GM19193 (cell line): ENCODE results near the gene DLK1.

Source experiments
- POLR2A ChIP-seq: IDR thresholded peaks from 4 replicates; pipeline ENCODE4 v1.6.1; 2011; ENCODE audit not compliant: insufficient read depth, insufficient read length; ENCODE audit errors: extremely low read depth

Gene DLK1

DNA sequence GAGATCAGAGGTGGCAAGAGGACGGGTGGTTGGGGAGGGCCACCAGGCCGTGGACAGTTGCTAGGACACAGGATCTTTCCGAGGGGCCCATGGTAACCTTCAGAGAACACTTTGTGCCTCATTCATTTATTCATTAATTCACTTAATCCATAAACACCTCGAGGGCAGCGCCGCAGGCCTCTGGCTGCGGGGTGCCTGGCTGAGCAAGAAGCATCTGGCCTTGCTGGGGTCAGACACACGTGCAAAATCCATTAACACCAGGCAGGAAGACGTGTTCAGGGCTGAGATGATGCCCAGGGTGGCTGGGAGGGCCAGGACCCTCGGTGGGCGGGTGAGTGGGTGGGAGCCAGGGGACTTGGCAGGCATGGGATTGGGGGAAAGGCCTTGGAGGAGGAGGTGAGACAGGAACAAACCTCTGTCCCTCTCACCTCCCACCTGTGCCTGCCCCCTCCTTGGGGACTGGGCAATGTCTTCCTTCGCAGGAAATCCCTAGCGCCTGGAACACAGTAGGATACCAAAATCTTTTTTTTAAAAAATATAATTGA lies 6.6 kb upstream of the DLK1 start:
- TF ChIP-seq POLR2A, result no peak

DNA sequence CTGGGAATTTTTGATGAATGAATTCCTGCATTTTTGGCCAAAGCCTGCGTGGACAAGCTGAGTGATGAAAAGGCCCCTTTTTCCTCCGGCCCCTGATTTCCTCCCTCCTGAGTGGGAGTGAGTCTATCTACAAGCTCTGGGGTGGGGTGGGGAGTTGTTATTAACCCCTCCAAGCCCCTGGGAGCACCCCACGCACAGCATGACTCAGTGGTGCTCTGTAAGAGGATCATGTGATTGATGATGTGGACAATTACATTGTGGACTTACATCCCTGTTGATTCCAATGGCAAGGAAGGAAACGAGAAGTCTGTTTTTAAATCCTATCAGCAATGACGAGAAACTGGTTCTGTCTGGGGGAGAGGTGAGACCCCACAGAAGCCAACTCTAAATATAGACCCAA lies 5.1 kb upstream of the DLK1 start:
- no peak for TF ChIP-seq POLR2A

DNA sequence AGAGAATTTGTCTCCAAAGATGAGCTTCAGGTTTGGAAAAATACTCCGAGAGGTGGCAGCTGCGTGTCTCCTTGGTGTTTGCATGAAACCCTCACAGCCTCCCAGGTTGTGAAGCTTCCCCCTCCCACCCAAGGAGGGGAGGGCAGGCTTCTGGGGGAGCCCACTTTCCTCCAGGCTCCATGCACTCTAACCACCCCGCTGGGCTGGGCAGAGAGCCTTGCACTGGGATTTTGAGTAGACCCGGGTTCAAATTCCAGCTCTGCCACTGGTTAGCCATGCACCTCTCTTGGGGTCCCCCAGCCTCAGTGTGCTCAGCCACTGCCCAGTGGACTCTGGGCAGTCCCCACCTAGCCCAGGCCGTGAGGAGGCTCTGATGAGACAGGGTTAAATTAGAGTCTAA lies 4.3 kb upstream of the DLK1 start:
- TF ChIP-seq POLR2A, result no peak

DNA sequence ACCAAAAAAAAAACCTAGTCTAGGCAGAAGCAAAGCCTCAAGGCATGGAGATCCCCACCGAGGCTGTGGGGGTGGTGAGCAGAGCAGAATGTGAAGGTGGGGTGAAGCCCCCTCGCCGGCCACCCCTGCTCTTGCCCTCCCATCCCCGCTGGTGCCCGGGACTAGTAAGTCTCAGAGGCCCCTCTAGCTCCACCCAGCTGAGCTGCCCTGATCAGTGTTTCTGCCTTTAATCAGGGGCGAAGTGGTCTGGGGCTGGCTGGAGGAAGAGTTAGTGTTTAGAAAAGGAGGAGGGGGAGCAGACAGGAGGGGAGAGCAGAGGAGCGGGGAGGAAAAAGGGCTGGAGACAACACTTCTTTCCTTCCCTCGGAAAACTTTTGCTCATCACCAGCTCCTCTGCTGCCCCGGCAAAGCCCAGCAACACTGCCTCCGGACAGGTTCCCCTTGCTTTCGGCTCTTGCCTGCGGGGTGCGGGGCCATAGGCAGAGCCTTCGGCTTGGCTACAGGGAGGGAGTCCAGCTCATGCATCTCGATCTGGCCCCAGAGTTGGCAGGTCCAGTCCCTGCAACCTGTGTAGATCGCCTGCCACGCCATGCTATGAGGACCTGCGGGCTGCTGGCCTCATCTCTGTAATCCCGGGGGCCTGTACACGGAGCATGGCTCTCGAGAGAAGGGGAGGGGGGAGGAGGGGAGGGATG lies 3.4 kb upstream of the DLK1 start:
- TF ChIP-seq POLR2A, result no peak

DNA sequence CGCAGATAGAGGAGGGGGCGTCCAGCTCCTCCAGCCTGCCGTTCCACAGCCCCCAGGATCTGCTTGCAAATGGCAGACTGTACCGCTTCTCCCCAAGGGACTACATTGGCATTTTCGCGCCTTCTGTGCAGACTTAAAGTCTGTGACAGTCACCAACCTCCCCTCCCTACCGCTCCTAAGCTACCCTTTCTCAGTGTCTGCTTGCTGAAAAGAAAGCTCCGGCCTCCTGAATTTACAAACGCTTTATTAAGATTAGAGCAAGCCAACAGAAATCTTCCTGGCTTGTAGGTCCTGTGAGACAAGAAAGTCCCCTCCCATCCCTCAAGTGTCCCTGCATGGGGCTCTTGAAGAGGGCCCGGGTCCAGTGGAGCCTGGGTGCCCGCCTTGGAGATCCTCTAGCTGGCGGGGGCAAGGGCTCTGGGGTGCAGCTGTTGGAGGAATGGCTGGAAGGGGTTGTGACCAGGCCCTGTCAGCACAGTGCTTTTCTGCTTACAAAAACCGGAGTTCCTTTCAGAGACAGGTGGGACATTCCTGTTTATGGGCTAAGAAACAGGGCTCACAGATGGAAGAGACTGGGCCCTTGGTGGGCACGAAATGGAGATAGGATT lies 2.8 kb upstream of the DLK1 start:
- TF ChIP-seq POLR2A, result no peak

DNA sequence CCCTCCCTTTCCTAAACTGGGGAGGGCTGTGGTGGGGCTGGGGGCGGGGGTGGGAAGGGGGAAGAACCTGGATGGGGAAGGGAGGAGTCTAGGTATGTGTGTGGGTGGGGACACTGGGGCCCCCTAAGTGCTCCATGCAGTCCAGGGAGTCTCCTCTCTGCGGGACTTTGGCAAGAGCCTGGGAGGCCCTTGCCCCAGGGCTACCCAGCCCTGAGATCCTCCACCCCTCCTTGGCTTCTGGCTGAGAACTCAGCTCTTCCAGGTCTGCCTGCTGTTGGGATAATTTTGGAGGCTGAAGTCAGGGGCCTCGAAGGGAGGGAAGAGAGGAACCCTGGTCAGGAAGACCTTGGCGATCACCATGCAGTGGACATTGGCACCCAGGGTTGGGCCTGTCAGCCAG lies 2.2 kb upstream of the DLK1 start:
- no peak for TF ChIP-seq POLR2A

DNA sequence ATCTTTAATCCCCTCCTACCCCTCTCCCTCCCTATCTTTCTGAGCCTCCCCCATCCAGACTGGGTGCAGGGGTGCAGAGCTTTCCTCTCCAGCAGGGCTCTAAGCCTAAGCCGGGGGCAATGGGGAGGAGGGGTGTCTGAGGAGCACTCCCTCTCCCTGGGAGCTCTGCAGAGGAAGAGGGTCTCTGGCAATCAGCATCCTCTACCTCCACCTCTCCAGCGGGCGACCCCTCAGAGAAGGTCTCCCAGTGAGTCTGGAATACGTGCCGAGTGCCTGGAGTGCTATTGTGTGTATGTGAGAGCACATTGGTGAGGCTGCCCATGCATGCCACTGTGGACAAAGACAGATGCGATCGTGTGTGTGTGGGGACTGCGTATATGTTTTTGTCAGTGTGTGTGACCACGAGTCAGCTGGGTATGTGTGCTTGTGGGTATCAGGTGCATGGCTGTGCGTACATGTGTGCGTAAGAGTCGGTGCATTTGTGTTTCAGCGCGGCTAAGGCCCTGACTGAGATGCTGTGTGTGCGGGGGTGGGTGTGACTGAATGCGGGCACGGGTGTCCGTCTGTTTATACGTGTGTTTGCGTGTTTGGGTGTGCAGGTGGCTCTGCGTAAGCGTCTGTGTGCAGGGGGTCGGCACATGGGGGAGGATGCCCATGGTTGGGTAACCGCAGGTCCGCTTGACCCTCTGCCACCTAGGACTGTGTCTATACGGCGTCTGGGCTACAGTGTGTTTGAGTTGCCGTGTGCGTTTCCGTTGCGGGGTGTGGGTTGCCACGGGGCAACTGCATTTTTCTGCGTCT lies 905 bp upstream of the DLK1 start:
- no peak for TF ChIP-seq POLR2A

DNA sequence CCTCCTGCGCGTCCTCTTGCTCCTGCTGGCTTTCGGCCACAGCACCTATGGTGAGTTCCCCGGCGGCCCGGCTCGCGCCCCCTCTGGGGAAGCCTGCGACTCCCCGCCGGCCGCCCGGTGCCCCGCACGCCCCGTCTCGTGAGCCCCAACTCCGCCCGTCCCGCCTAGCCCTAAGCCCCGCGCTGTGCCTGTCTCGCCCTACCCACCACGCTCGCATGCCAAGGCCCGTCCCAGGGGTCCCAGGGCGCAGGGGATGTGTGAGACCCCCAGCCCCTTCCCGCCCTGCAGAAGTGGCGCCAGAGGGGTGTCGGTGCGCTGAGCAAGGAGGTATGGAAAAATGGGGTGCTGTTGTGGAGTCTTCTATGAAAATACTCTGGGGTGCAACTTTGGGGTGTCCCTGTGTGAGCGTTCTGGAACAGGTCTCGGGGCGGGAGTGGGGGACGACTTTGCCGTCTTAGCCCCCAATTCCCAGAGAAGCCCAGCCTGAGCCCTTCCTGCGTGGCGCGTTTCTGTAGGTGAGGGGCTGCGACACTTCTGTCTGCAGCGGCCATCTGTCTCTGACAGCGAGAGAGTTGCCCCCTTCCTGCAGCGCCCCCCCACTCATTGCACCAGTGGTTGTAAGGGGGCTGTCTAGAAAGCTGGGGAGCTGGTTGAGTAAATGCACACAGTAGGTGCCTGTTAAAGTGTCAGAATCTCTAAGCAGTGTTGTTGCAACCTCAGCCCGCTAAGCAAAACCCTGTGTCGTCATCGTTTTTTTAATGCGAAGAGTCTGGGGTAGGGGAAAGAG lies 587 bp downstream of the DLK1 start:
- no peak for TF ChIP-seq POLR2A

DNA sequence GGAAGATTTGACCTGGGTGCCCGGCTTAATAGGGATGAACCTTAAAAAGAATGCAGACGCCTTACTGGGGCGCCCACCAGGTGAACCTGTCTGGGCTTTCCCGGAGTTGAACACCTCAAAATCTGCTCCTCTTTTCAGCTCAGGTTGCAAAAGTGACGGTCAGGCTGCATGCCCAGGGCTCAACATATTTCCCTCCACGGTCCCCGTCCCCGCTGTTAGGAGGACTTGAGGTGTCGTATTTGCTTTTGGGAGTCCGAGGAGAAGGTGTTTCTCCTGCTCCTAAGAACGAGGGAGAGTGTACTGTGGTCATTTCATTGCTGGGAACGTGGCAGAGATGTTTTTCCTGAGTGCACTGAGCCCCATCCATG lies 1.2 kb downstream of the DLK1 start:
- TF ChIP-seq POLR2A, result no peak

DNA sequence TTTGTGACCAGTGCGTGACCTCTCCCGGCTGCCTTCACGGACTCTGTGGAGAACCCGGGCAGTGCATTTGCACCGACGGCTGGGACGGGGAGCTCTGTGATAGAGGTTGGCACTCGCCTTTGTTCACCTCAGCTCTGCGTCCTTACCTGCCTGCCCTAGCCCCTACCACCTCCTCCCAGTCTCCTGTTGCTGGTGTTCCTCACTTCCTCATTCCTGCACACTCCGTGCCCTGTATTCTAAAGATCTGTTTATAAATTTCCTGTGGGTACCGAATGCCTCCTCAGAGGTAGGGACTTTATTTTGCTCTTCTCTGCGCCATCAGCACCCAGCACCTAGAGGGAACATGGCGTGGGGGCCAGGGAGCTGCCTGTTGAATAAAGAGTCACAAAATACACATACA lies 2.3 kb downstream of the DLK1 start:
- no peak for TF ChIP-seq POLR2A

DNA sequence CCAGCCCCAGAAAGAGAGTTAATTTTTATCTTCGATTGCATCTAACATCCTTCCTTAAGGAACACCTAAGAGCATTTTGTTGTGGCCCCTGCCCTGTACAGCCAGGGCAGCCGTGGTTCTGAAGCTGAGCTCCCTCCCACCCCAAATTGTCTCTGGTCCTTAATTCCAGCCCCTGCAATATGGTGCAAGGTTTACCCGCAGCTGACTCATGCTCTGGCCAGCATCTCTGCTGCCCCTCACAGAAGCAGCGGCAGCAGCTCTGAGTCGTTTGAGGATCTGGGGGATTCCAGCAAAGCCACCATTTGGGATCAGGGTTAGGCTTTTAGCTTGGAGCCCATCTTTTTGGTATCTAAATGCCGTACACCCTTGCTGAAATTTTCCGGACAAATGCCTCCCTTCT lies 3.3 kb downstream of the DLK1 start:
- TF ChIP-seq POLR2A, result no peak

DNA sequence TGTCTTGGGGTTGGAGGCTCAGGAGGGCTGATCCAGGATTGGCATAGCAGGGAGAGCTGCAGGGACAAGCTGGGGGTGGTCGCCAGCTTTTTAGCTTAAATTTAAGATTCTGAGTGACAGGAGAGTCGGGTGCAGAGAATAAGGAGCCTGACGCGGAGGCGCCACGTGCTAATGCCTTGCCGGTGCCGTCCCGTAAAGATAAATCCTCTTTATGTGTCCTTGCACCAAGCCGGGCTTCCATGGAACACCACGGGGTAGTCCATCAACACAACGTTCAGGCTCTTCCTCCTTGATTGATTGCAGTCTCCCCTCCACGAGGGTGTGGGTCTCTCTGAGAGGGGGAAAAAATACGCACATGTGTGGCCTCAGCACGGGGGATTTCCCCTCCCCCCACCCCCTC lies 3.9 kb downstream of the DLK1 start:
- TF ChIP-seq POLR2A, result no peak

DNA sequence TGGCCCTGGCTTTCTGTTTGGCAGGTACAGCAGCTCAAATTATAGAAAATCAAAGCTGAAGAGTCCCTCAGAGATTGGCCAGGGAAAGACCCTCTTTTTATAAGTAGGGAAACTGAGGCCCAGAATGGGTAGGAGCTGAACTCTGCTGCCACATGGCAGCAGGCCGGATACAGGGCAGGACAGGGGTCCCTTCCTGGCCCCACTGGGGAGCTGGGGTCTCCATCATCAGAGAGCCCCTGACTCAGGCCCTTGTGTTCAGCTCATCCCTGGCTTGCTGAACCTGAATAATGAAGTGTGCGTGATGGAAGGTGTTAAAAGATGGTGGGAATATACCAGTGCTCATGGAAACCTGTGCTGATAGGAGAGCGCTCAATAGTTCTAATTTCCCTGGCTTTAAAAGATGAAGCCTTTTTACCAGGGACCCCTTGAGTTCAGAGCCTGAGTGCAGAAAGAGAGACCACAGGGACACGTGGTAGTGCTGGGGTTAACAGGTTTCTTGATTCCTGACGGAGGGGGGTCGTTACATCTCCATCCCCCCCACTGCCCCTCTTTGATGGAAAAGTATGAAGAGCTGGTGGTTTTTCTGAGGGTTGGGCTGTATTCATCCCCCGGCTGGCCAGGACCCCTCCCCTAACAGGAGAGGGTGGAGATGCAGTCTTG lies 4.4 kb downstream of the DLK1 start:
- no peak for TF ChIP-seq POLR2A
